A549 treated with RU486 at 1 μM for 4 hours (cell line): ENCODE measurements around the gene HPS6. TPM values are rescaled to one million over a fixed set of nuclear protein-coding genes. Genes with fewer than 3 reads are reported as not detected.

Source experiments
- total RNA-seq: library from RNA; stranded (reverse); fragments of 200-300 nt; extraction: Qiagen RNA extraction; gene quantifications from 5 replicates; pipeline ENCODE4 v1.2.3, GENCODE V29; 2022; ENCODE audit warnings: low read depth

HPS6 gene
- total RNA-seq: 25.0 to 40.1 TPM (median 33.9 TPM) in 5 replicates

DNA sequence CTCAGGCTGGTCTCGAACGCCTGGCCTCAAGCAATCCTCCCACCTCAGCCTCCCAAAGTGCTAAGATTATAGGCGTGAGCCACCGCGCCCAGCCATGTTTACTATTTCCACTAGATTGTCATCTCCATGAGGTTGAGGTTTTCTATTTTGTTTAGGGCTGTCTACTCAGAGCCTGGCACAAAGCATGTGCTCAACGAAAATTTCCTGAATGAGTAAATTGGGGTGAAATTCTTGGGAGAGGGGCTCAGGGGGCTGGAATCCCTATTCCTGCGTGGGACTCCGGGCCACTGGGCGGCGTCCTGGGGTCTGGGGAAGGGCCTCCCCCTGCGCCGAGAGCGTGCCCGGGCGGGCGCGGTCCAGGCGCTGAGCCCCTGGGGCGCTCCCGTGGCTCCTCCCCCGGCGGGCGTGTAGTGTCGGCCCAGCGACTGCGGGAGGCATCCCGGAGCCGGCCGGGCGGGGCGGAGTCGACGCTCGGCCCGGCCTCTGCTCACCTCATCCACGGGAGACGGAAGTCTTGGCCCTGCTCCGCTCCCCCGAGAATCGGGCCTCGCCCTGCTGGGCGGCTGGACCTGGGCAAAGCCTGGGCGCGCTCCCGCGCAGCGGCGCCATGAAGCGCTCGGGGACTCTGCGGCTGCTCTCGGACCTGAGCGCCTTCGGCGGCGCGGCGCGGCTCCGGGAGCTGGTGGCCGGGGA is at the start of gene HPS6:
Gene HPS6, plus strand, starts transcription at position 482 of the 693 bp plus-strand sequence. Its CDS starts 126 bp downstream, at position 608.

DNA sequence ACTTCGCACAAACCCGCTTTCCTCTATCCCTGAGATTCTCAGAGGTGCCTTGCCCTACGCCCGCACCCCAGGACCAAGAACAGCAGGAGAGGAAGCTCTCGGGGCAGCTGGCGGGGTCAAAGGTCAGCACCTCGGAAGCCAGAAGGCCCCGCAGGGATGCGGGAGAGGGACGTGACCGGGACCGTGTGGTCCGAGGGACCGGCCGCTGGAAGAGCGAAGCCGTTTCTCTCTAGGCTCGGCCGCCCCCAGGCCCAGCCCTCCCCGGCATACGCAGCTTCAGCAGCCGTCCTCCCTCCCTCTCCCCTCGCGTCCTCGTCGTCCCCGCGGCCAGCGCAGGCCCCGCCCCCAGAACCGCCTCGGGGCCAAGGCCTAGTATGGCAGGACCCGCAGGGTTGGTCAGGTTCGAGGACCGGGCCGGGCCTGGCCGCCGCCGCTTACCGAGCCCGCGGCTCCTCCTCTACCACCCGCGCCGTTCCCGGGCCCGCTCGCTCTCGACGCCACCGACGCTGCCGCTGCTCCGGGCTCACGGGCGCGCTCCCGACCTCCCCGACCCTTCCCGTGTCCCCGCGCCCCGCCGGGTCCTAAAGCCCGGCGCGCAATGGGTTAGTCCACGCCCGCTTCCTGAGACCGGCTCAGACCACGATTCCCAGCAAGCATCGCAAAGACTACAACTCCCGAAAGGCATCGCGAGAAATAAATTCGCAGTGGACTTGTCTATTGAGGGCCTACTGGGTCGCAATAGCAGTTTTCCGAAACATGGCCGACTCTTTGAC is 9.3 kb upstream of the HPS6 start, which contains the start of gene ARMH3:
Gene ARMH3, minus strand, starts transcription at position 527 of the 773 bp plus-strand sequence. CDS start 16,059 bp downstream, outside the sequence.

Other genes starting within 250 kb of the HPS6 start
- 54.8 to 76.3 TPM (median 67.3 TPM) in 5 replicates for gene OGA, start 246.9 kb upstream of the HPS6 start, total RNA-seq
- gene KCNIP2, start 221.5 kb upstream of the HPS6 start, total RNA-seq: 0.54 to 1.2 TPM (median 0.73 TPM) in 5 replicates
- 10.3 to 13.2 TPM (median 12.2 TPM) in 5 replicates for gene ARMH3, start 9.2 kb upstream of the HPS6 start, total RNA-seq
- gene LDB1, start 55.0 kb downstream of the HPS6 start, total RNA-seq: 29.7 to 40.1 TPM (median 37.0 TPM) in 5 replicates
- 47.0 to 70.3 TPM (median 58.0 TPM) in 5 replicates for gene PPRC1, start 67.7 kb downstream of the HPS6 start, total RNA-seq
- gene NOLC1, start 87.0 kb downstream of the HPS6 start, total RNA-seq: 174 to 199 TPM (median 189 TPM) in 5 replicates
- 0.10 to 0.27 TPM (median 0.25 TPM) in 5 replicates for gene ELOVL3, start 160.9 kb downstream of the HPS6 start, total RNA-seq
- gene PITX3, start 176.2 kb downstream of the HPS6 start, total RNA-seq: 0.27 to 0.38 TPM (median 0.29 TPM) in 4 of 5 replicates, not detected in the other
- 19.6 to 24.9 TPM (median 24.4 TPM) in 5 replicates for gene GBF1, start 180.2 kb downstream of the HPS6 start, total RNA-seq